Stomach (tissue), 4 donors: ENCODE results near the gene ITGAD.

ENCODE experiments used
- EP300 ChIP-seq: sonication (generic); formaldehyde crosslinking; IDR thresholded peaks from one replicate; pipeline ENCODE4 v1.6.1; 2017; ENCODE audit warnings: antibody characterized with exemption
- POLR2A ChIP-seq, 4 donors: fragments of 450-650 bp; IDR thresholded peaks; one replicate each; pipeline ENCODE4 v1.6.1; 2016; ENCODE audit warnings: antibody characterized with exemption in 4 of 4, control low read depth in 2 of 4, mild to moderate bottlenecking in 1 of 4, moderate library complexity in 1 of 4
- POLR2AphosphoS5 ChIP-seq, 3 donors: sonication (generic); formaldehyde crosslinking; IDR thresholded peaks; one replicate each; pipeline ENCODE4 v1.6.1; 2016; ENCODE audit warnings: antibody characterized with exemption in 3 of 3
- TF ChIP-seq, protein P1 (sequence below), 7 experiments: fragments of 450-650 bp in 4 of 7; fragments of 200-600 bp in 3 of 7; sonication (generic) in 3 of 7; IDR thresholded peaks; one replicate each; pipeline ENCODE4 v1.5.1; 2016 to 2019; ENCODE audit warnings: antibody characterized with exemption in 7 of 7, control low read depth in 2 of 7, mild to moderate bottlenecking in 1 of 7

DNA sequence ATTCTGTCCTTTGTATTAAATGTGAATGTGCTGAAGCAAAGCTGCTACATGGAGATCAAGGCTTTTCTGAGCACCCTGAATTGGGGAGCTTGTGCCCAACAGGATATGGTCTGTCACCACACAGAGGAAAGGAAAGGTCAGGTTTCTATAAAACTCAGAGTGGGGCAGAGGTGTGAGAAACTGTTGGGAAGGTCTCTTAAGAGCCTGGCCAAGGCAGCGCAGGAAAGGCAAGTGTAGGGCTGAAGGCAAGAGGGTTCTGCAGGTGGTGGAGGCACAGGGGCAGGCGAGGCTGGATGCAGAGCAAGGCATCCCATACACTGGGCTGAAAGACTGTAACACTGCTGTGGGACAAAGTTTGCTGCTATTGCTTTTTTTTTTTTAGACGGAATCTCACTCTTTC is 26.9 kb downstream of the ITGAD start:
- TF ChIP-seq, protein P1, sequence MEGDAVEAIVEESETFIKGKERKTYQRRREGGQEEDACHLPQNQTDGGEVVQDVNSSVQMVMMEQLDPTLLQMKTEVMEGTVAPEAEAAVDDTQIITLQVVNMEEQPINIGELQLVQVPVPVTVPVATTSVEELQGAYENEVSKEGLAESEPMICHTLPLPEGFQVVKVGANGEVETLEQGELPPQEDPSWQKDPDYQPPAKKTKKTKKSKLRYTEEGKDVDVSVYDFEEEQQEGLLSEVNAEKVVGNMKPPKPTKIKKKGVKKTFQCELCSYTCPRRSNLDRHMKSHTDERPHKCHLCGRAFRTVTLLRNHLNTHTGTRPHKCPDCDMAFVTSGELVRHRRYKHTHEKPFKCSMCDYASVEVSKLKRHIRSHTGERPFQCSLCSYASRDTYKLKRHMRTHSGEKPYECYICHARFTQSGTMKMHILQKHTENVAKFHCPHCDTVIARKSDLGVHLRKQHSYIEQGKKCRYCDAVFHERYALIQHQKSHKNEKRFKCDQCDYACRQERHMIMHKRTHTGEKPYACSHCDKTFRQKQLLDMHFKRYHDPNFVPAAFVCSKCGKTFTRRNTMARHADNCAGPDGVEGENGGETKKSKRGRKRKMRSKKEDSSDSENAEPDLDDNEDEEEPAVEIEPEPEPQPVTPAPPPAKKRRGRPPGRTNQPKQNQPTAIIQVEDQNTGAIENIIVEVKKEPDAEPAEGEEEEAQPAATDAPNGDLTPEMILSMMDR (IDR thresholded peaks at IDR 0.05) = no peak
- TF ChIP-seq POLR2AphosphoS5 (IDR thresholded peaks at IDR 0.05) = no peak
- no peak for TF ChIP-seq POLR2A (IDR thresholded peaks at IDR 0.05)
- no peak for TF ChIP-seq EP300
